Spleen (tissue), 11 donors: ENCODE data around the gene GPR156. TPM values are rescaled to one million over a fixed set of nuclear protein-coding genes. Genes with fewer than 3 reads are reported as not detected.

Experiments
- DNase-seq: peaks from one replicate; pipeline ENCODE4 v3.0.0-alpha.2; 2020
- H3K27ac ChIP-seq, 8 donors: fragments of 200-600 bp; sonication (generic) in 7 of 8; 1 replicate in 4 of 8; 2 replicates in 4 of 8; pipeline versions ENCODE4 v1.5.0 to v1.8.0; 2016 to 2021; ENCODE audit warnings: inconsistent platforms in 4 of 8, mild to moderate bottlenecking in 4 of 8, moderate library complexity in 1 of 8
- H3K27me3 ChIP-seq, 7 donors: fragments of 200-600 bp; sonication (generic) in 6 of 7; replicated peaks in 1 of 7; 1 replicate in 4 of 7; 2 replicates in 3 of 7; pipeline versions ENCODE4 v1.5.0 to v1.8.0; 2016 to 2021; ENCODE audit warnings: inconsistent platforms in 3 of 7, mild to moderate bottlenecking in 1 of 7
- H3K36me3 ChIP-seq, 6 donors: fragments of 200-600 bp; sonication (generic) in 5 of 6; 1 replicate in 4 of 6; 2 replicates in 2 of 6; pipeline versions ENCODE4 v1.5.0 to v1.8.0; 2016 to 2021; ENCODE audit warnings: inconsistent platforms in 2 of 6
- H3K4me1 ChIP-seq, 6 donors: fragments of 200-600 bp; sonication (generic) in 5 of 6; 1 replicate in 3 of 6; 2 replicates in 3 of 6; pipeline versions ENCODE4 v1.5.0 to v1.8.0; 2016 to 2021; ENCODE audit warnings: inconsistent platforms in 3 of 6
- H3K4me3 ChIP-seq, 8 donors: fragments of 200-600 bp; sonication (generic) in 7 of 8; 1 replicate in 4 of 8; 2 replicates in 4 of 8; pipeline versions ENCODE4 v1.5.0 to v1.8.0; 2016 to 2021; ENCODE audit warnings: inconsistent platforms in 4 of 8, mild to moderate bottlenecking in 4 of 8, moderate library complexity in 2 of 8
- H3K9me3 ChIP-seq, 8 donors: fragments of 200-600 bp; sonication (generic) in 7 of 8; 1 replicate in 4 of 8; 2 replicates in 4 of 8; pipeline versions ENCODE4 v1.5.0 to v1.8.0; 2016 to 2021; ENCODE audit warnings: inconsistent platforms in 4 of 8
- CTCF ChIP-seq, 11 experiments: fragments of 200-600 bp in 7 of 11; fragments of 450-650 bp in 4 of 11; sonication (generic) in 4 of 11; IDR thresholded peaks in 8 of 11; conservative IDR thresholded peaks in 3 of 11; 1 replicate in 7 of 11; 2 replicates in 4 of 11; pipeline versions ENCODE4 v1.4.0 to v1.8.0; 2016 to 2021; ENCODE audit warnings: antibody characterized with exemption in 11 of 11, inconsistent platforms in 4 of 11, mild to moderate bottlenecking in 1 of 11
- POLR2A ChIP-seq, 3 donors: fragments of 450-650 bp; IDR thresholded peaks; one replicate each; pipeline ENCODE4 v1.5.1; 2017; ENCODE audit warnings: antibody characterized with exemption in 3 of 3, mild to moderate bottlenecking in 1 of 3
- POLR2AphosphoS5 ChIP-seq, 3 donors: sonication (generic); formaldehyde crosslinking; IDR thresholded peaks; one replicate each; pipeline ENCODE4 v1.5.1; 2017; ENCODE audit warnings: antibody characterized with exemption in 3 of 3
- WGBS, 5 donors: extraction: QIAGEN DNeasy Blood & Tissue Kit in 3 of 5; methylation state at CpG; one replicate each; pipeline versions ENCODE4 v1.1.5 to v1.1.7; 2013 to 2018; 5-methylcytosine and 5-hydroxymethylcytosine counted together
- intact Hi-C: fragments of 100-400 bp; cut with DNase I; formaldehyde crosslinking; loops from one replicate; pipeline ENCODE4 v1.15.0; 2023; ENCODE audit warnings: low total_unique reads
- polyA plus RNA-seq, 3 donors: library from polyadenylated mRNA; stranded (reverse); fragments of 200-250 nt; gene quantifications; one replicate each; pipeline ENCODE4 v1.2.1, GENCODE V29; 2013
- total RNA-seq, 7 donors: library from RNA; depleted of rRNA in 3 of 7; stranded (reverse); fragments of >200 nt in 3 of 7; fragmentation: NEBNext Ultra II Directional in 4 of 7; extraction: Animal tissue kit (Norgen Biotek cat#: 25700) in 4 of 7; gene quantifications; one replicate each; pipeline versions ENCODE4 v1.1.0 to v1.2.1, GENCODE V29; 2016 to 2021
- donor health status: healthy with polysubstance abuse.
- donor health status: DM: no; HTN: no; CAD: no; lungs with moderate emphysema.
- donor health status: DM: no; HTN: no; CAD: no.
- donor health status: Bipolar disorder and iron deficiency.
- donor health status: healthy.
- donor health status: DM: no; HTN: no; CAD: no.
- donor health status: DM: yes; HTN: yes; CAD: no.

The GPR156 gene
- total and polyA plus RNA-seq, 10 donors, result 0.03 to 0.41 (median 0.18) TPM; not detected in 4

GRCh38 chr3:120244834-120245225 lies 40.2 kb downstream of the GPR156 start:
- Histone ChIP-seq H3K9me3 (no peaks in the 10 kb centered on the region), H3K27me3 (peaks cover 0 to 9% (median 0%) of the 10 kb centered on the region in 7 donors), H3K4me1 (peaks cover 0 to 3% (median 0%) of the 10 kb centered on the region in 6 donors), H3K4me3 (no peak overlapping the region), H3K27ac (no peak overlapping the region), H3K36me3 (no peaks in the 10 kb centered on the region)
- TF ChIP-seq POLR2AphosphoS5 (IDR thresholded peaks at IDR 0.05), result no peak
- no peak for TF ChIP-seq POLR2A (IDR thresholded peaks at IDR 0.05)
- no peak for TF ChIP-seq CTCF (IDR thresholded peaks at IDR 0.05 in 8 of 11, conservative IDR thresholded peaks at IDR 0.05 in 3 of 11)
- 78 to 89% (median 83%) methylated on average over 3 of the region's 3 CpGs for WGBS, 5 donors
- no peak for DNase-seq
- intact Hi-C loops, result loop anchor here (5.0 kb wide), 2 partner anchors 172 to 312 kb away; no protein-coding TSS in a partner anchor

- Histone ChIP-seq H3K4me1 (peaks cover 0 to 3% (median 0%) of the 10 kb centered on the region in 6 donors), H3K27ac (no peak overlapping the region), H3K27me3 (peaks cover 0 to 16% (median 0%) of the 10 kb centered on the region in 7 donors), H3K9me3 (no peaks in the 10 kb centered on the region), H3K36me3 (no peaks in the 10 kb centered on the region), H3K4me3 (no peak overlapping the region)
- WGBS, 5 donors, result 92 to 97% (median 94%) methylated on average over 2 of the region's 2 CpGs
- no peak for TF ChIP-seq POLR2A (IDR thresholded peaks at IDR 0.05)
- intact Hi-C loops, result loop anchor here (5.0 kb wide), 1 partner anchor 178 kb away; no protein-coding TSS in a partner anchor
- no peak for DNase-seq
Observed at GRCh38 chr3:120239644-120240043, 45.4 kb downstream of the GPR156 start.

GRCh38 chr3:120227710-120228347 lies 57.2 kb downstream of the GPR156 start:
- H3K4me3 ChIP-seq, result no peak overlapping the region
- no peak for DNase-seq
- H3K27ac ChIP-seq, result no peak overlapping the region
- intact Hi-C loops, result no loop called here
- H3K27me3 ChIP-seq, result no peaks in the 10 kb centered on the region
- peaks cover 0 to 7% (median 4%) of the 10 kb centered on the region in 8 donors for H3K9me3 ChIP-seq
- no peak for TF ChIP-seq POLR2AphosphoS5 (IDR thresholded peaks at IDR 0.05)
- no peak for TF ChIP-seq CTCF (IDR thresholded peaks at IDR 0.05 in 8 of 11, conservative IDR thresholded peaks at IDR 0.05 in 3 of 11)
- no peak for TF ChIP-seq POLR2A (IDR thresholded peaks at IDR 0.05)
- 56 to 73% (median 65%) methylated on average over 2 of the region's 2 CpGs for WGBS, 5 donors
- no peaks in the 10 kb centered on the region for H3K4me1 ChIP-seq
- no peaks in the 10 kb centered on the region for H3K36me3 ChIP-seq

- Histone ChIP-seq H3K27ac (no peak overlapping the region), H3K27me3 (no peaks in the 10 kb centered on the region), H3K9me3 (no peaks in the 10 kb centered on the region), H3K4me3 (no peak overlapping the region), H3K36me3 (no peaks in the 10 kb centered on the region), H3K4me1 (no peaks in the 10 kb centered on the region)
- TF ChIP-seq CTCF (IDR thresholded peaks at IDR 0.05 in 8 of 11, conservative IDR thresholded peaks at IDR 0.05 in 3 of 11) (no peak), POLR2AphosphoS5 (IDR thresholded peaks at IDR 0.05) (no peak), POLR2A (IDR thresholded peaks at IDR 0.05) (no peak)
- intact Hi-C loops, result no loop called here
- 93 to 97% (median 95%) methylated on average over 2 of the region's 2 CpGs for WGBS, 5 donors
- DNase-seq, result no peak
Observed at GRCh38 chr3:120224237-120224636, 60.8 kb downstream of the GPR156 start.
